ENCODE results near the gene ENDOV. TPM values are rescaled to one million over a fixed set of nuclear protein-coding genes. Genes with fewer than 3 reads are reported as not detected.
"Not testable (repeated sequence)": the region's sequence is repeated elsewhere in the genome, so short reads cannot be mapped to it uniquely, and the experiment has no call there.

ENDOV gene
- total RNA-seq, 2 experiments from 2014 or later, result 10.1 to 12.0 TPM

DNA sequence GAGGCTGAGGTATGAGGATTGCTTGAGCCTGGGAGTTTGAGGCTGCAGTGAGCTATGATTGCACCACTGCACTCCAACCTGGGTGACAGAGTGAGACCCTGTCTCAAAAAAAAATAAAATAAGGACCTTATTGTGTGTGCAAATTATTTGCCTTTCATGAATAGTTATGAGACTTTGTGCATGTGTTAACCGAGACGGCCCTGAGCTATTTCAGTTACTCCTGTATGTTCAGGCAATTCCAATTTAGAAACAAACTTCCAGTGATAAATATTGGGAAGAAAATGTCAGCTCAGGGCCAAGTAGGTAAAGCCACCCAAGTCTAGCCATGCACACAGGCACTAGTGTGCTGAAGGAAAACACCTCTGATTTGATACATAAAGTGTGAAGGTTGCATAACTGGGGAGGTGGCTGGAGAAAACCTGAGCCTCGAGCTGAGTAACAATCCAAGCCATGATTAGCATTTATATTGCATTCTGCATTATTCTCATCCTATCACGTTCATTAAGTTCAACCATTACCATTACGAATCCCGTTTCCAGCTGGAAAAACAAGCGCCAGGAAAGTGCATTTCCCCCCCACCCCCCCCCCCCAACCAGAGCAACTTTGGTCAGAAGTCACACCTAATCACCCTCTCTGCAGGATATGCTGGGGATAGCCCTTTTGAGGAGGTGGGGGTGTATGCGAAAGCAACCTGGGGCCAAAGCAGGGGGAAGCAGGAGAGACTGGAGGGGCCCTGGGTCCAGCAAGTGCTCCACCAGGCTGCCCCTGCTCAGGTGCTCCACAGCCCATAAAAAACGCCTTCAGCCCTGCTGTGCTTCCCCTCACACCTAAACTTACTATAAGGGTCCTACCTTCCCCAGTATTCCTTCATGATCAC, 18.6 kb upstream of the ENDOV start:
- DNase-seq (no peak), ATAC-seq (ENCODE audit: poor library complexity) (no peak)
- Histone ChIP-seq H3K4me3 (ENCODE audit: low read length) (no peak overlapping the region), H3K27ac (ENCODE audit: low read depth in 1 of 2, low read length in 2 of 2) (no peak overlapping the region), H3K27me3 (ENCODE audit: control insufficient read depth in 1 of 2, insufficient read depth in 2 of 2, low read length in 2 of 2) (no peaks in the 10 kb centered on the region), H3K9me3 (ENCODE audit: control insufficient read depth in 1 of 2, insufficient read depth in 1 of 2, low read length in 2 of 2) (no peaks in the 10 kb centered on the region), H3K36me3 (ENCODE audit: insufficient read depth, low read length) (peaks cover 45% of the 10 kb centered on the region), H3K4me1 (ENCODE audit: insufficient read depth, low read length) (peaks cover 5% of the 10 kb centered on the region)
- POLR2A ChIA-PET, result no interaction called here
- Mint-ChIP-seq H3K27ac (peak overlapping the region; percentile 75), H3K9me3 (no peaks in the 10 kb centered on the region), H3K4me1 (ENCODE audit: low read depth) (no peaks in the 10 kb centered on the region), H3K36me3 (ENCODE audit: low read depth) (peaks cover 47% of the 10 kb centered on the region), H3K4me3 (no peak overlapping the region), H3K27me3 (no peaks in the 10 kb centered on the region)
- TF ChIP-seq, protein P1, sequence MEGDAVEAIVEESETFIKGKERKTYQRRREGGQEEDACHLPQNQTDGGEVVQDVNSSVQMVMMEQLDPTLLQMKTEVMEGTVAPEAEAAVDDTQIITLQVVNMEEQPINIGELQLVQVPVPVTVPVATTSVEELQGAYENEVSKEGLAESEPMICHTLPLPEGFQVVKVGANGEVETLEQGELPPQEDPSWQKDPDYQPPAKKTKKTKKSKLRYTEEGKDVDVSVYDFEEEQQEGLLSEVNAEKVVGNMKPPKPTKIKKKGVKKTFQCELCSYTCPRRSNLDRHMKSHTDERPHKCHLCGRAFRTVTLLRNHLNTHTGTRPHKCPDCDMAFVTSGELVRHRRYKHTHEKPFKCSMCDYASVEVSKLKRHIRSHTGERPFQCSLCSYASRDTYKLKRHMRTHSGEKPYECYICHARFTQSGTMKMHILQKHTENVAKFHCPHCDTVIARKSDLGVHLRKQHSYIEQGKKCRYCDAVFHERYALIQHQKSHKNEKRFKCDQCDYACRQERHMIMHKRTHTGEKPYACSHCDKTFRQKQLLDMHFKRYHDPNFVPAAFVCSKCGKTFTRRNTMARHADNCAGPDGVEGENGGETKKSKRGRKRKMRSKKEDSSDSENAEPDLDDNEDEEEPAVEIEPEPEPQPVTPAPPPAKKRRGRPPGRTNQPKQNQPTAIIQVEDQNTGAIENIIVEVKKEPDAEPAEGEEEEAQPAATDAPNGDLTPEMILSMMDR (IDR thresholded peaks at IDR 0.05), result no peak
- intact Hi-C loops (cut with DNase I, micrococcal nuclease), result no loop called here
- CTCF ChIA-PET, result no interaction called here

- Histone ChIP-seq H3K27ac (ENCODE audit: low read depth in 1 of 2, low read length in 2 of 2) (no peak overlapping the region), H3K9me3 (ENCODE audit: control insufficient read depth in 1 of 2, insufficient read depth in 1 of 2, low read length in 2 of 2) (no peaks in the 10 kb centered on the region), H3K36me3 (ENCODE audit: insufficient read depth, low read length) (peaks cover 39% of the 10 kb centered on the region), H3K4me3 (ENCODE audit: low read length) (no peak overlapping the region), H3K27me3 (ENCODE audit: control insufficient read depth in 1 of 2, insufficient read depth in 2 of 2, low read length in 2 of 2) (no peaks in the 10 kb centered on the region), H3K4me1 (ENCODE audit: insufficient read depth, low read length) (peaks cover 5% of the 10 kb centered on the region)
- no peaks in the 10 kb centered on the region for H3K4me1 Mint-ChIP-seq (ENCODE audit: low read depth)
- intact Hi-C loops (cut with DNase I, micrococcal nuclease), result no loop called here
- peak overlapping the region; percentile 75 for H3K27ac Mint-ChIP-seq
- H3K9me3 Mint-ChIP-seq, result no peaks in the 10 kb centered on the region
- CTCF ChIA-PET, result no interaction called here
- POLR2A ChIA-PET, result no interaction called here
- peaks cover 41% of the 10 kb centered on the region for H3K36me3 Mint-ChIP-seq (ENCODE audit: low read depth)
- H3K27me3 Mint-ChIP-seq, result no peaks in the 10 kb centered on the region
- no peak for DNase-seq
- no peak for ATAC-seq (ENCODE audit: poor library complexity)
- H3K4me3 Mint-ChIP-seq, result no peak overlapping the region
- TF ChIP-seq, protein P1 (IDR thresholded peaks at IDR 0.05), result no peak
Observed at GRCh38 chr17:80397034-80397387, 18.0 kb upstream of the ENDOV start.

- H3K27me3 Mint-ChIP-seq, result no peaks in the 10 kb centered on the region
- no peaks in the 10 kb centered on the region for H3K4me1 Mint-ChIP-seq (ENCODE audit: low read depth)
- TF ChIP-seq, protein P1 (IDR thresholded peaks at IDR 0.05), result no peak
- H3K4me3 ChIP-seq (ENCODE audit: low read length), result no peak overlapping the region
- ATAC-seq (ENCODE audit: poor library complexity) (no peak), DNase-seq (no peak)
- H3K36me3 ChIP-seq (ENCODE audit: insufficient read depth, low read length), result peaks cover 33% of the 10 kb centered on the region
- H3K9me3 ChIP-seq (ENCODE audit: control insufficient read depth in 1 of 2, insufficient read depth in 1 of 2, low read length in 2 of 2), result no peaks in the 10 kb centered on the region
- no peaks in the 10 kb centered on the region for H3K27me3 ChIP-seq (ENCODE audit: control insufficient read depth in 1 of 2, insufficient read depth in 2 of 2, low read length in 2 of 2)
- H3K4me1 ChIP-seq (ENCODE audit: insufficient read depth, low read length), result peaks cover 5% of the 10 kb centered on the region
- CTCF ChIA-PET, result no interaction called here
- POLR2A ChIA-PET, result no interaction called here
- no peak overlapping the region for H3K4me3 Mint-ChIP-seq
- H3K27ac Mint-ChIP-seq, result no peak overlapping the region
- H3K36me3 Mint-ChIP-seq (ENCODE audit: low read depth), result peaks cover 36% of the 10 kb centered on the region
- intact Hi-C loops (cut with DNase I, micrococcal nuclease), result no loop called here
- H3K27ac ChIP-seq (ENCODE audit: low read depth in 1 of 2, low read length in 2 of 2), result no peak overlapping the region
- H3K9me3 Mint-ChIP-seq, result no peaks in the 10 kb centered on the region
Observed at GRCh38 chr17:80397686-80398085, 17.3 kb upstream of the ENDOV start.

DNA sequence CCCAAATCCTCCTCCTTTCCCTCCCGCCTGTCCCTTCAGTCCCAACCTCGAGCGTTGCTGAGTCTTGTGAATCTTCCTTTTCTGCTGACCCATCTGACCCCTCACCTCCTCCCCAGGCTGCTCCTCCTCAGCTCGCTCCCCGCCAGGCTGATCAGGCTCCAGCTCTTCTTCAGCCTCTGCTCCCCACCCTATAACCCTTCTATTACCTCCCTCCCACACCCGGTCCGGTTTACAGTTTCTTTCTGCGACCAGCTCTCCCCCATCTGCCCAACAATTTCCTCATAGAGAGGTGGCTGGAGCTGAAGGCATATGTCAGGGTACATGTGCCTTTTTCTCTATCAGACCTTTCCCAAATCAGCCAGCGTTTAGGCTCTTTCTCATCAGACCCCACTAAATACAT, 13.9 kb upstream of the ENDOV start:
- H3K4me3 Mint-ChIP-seq; H3K9me3 Mint-ChIP-seq; H3K27ac Mint-ChIP-seq; H3K4me1 ChIP-seq (ENCODE audit: insufficient read depth, low read length); H3K27me3 ChIP-seq (ENCODE audit: control insufficient read depth in 1 of 2, insufficient read depth in 2 of 2, low read length in 2 of 2); H3K9me3 ChIP-seq (ENCODE audit: control insufficient read depth in 1 of 2, insufficient read depth in 1 of 2, low read length in 2 of 2); H3K4me3 ChIP-seq (ENCODE audit: low read length); ATAC-seq (ENCODE audit: poor library complexity); POLR2A ChIA-PET; H3K27me3 Mint-ChIP-seq; intact Hi-C loops (cut with DNase I, micrococcal nuclease); H3K36me3 Mint-ChIP-seq (ENCODE audit: low read depth); CTCF ChIA-PET; H3K36me3 ChIP-seq (ENCODE audit: insufficient read depth, low read length); DNase-seq; H3K4me1 Mint-ChIP-seq (ENCODE audit: low read depth); H3K27ac ChIP-seq (ENCODE audit: low read depth in 1 of 2, low read length in 2 of 2): not testable (repeated sequence)

- H3K4me3 ChIP-seq (ENCODE audit: low read length); ATAC-seq (ENCODE audit: poor library complexity); H3K36me3 Mint-ChIP-seq (ENCODE audit: low read depth); DNase-seq; H3K4me1 Mint-ChIP-seq (ENCODE audit: low read depth); H3K9me3 Mint-ChIP-seq; H3K4me1 ChIP-seq (ENCODE audit: insufficient read depth, low read length); H3K27ac Mint-ChIP-seq; CTCF ChIA-PET; H3K9me3 ChIP-seq (ENCODE audit: control insufficient read depth in 1 of 2, insufficient read depth in 1 of 2, low read length in 2 of 2); H3K4me3 Mint-ChIP-seq; H3K27me3 Mint-ChIP-seq; H3K27me3 ChIP-seq (ENCODE audit: control insufficient read depth in 1 of 2, insufficient read depth in 2 of 2, low read length in 2 of 2); H3K36me3 ChIP-seq (ENCODE audit: insufficient read depth, low read length); POLR2A ChIA-PET; intact Hi-C loops (cut with DNase I, micrococcal nuclease); H3K27ac ChIP-seq (ENCODE audit: low read depth in 1 of 2, low read length in 2 of 2): not testable (repeated sequence)
Observed at GRCh38 chr17:80402102-80402501, 12.9 kb upstream of the ENDOV start.

Measured in CD4-positive, alpha-beta T cell (primary cell).